H1 (cell line): Measurements from ENCODE around the gene UBE2M. TPM values are rescaled to one million over a fixed set of nuclear protein-coding genes. Genes with fewer than 3 reads are reported as not detected.
A peak's percentile ranks its signal among the peaks of the same experiment; 100 is the strongest.

Source experiments
- BACH1 ChIP-seq: IDR thresholded peaks from 2 replicates; pipeline ENCODE4 v1.6.1; 2012; ENCODE audit warnings: low read length, improper control_type of control experiment
- CEBPB ChIP-seq: IDR thresholded peaks from 2 replicates; pipeline ENCODE4 v1.6.1; 2012; ENCODE audit warnings: low read depth, low read length
- CREB1 ChIP-seq: IDR thresholded peaks from 2 replicates; pipeline ENCODE4 v1.6.1; 2012; ENCODE audit warnings: inconsistent platforms
- CTCF ChIP-seq, 3 experiments: IDR thresholded peaks; 1 replicate in 2 of 3; 2 replicates in 1 of 3; pipeline versions ENCODE4 v1.5.1 to v1.6.1; 2011; ENCODE audit warnings: low read length in 3 of 3, mild to moderate bottlenecking in 3 of 3, inconsistent platforms in 2 of 3, low read depth in 1 of 3, moderate library complexity in 1 of 3; ENCODE audit not compliant: insufficient read depth in 1 of 3; ENCODE audit errors: control extremely low read depth in 1 of 3
- EZH2 ChIP-seq: fragments of 200-600 bp; sonication (generic); IDR thresholded peaks from 2 replicates; pipeline ENCODE4 v1.7.1; 2012; ENCODE audit warnings: low read depth, mild to moderate bottlenecking, moderate library complexity, low read length, inconsistent platforms; ENCODE audit not compliant: severe bottlenecking
- GABPA ChIP-seq: IDR thresholded peaks from 2 replicates; pipeline ENCODE4 v1.6.1; 2011; ENCODE audit warnings: mild to moderate bottlenecking, low read length, moderate library complexity, borderline replicate concordance; ENCODE audit not compliant: insufficient read depth
- HDAC2 ChIP-seq, 2 experiments: fragments of 300-600 bp in 1 of 2; sonication (generic) in 1 of 2; IDR thresholded peaks; 2 replicates each; pipeline ENCODE4 v1.6.1; 2011 to 2012; ENCODE audit warnings: low read depth in 2 of 2, low read length in 2 of 2, mild to moderate bottlenecking in 2 of 2, moderate library complexity in 2 of 2, borderline replicate concordance in 1 of 2, inconsistent platforms in 1 of 2
- JUND ChIP-seq: IDR thresholded peaks from 2 replicates; pipeline ENCODE4 v1.6.1; 2011; ENCODE audit warnings: mild to moderate bottlenecking, improper control_type of control experiment, low read length
- KDM4A ChIP-seq: IDR thresholded peaks from one replicate; pipeline ENCODE4 v1.7.1; 2012; ENCODE audit warnings: low read depth, mild to moderate bottlenecking, moderate library complexity, low read length, inconsistent platforms; ENCODE audit not compliant: severe bottlenecking
- KDM5A ChIP-seq: fragments of 200-600 bp; IDR thresholded peaks from 2 replicates; pipeline ENCODE4 v1.7.1; 2012; ENCODE audit warnings: mild to moderate bottlenecking, low read length, inconsistent platforms, mixed read lengths
- PHF8 ChIP-seq: fragments of 200-600 bp; sonication (generic); conservative IDR thresholded peaks from 2 replicates; pipeline ENCODE4 v1.7.1; 2012; ENCODE audit warnings: low read depth, mild to moderate bottlenecking, inconsistent platforms, low read length, moderate library complexity
- RAD21 ChIP-seq, 2 experiments: IDR thresholded peaks in 1 of 2; conservative IDR thresholded peaks in 1 of 2; 2 replicates each; pipeline ENCODE4 v1.6.1; 2011; ENCODE audit warnings: low read depth in 2 of 2, low read length in 2 of 2, improper control_type of control experiment in 1 of 2, inconsistent platforms in 1 of 2, mild to moderate bottlenecking in 1 of 2, moderate library complexity in 1 of 2
- RNF2 ChIP-seq: fragments of 200-900, 300-1000 bp; sonication (generic); IDR thresholded peaks from 2 replicates; pipeline ENCODE4 v1.7.1; 2016; ENCODE audit warnings: borderline replicate concordance, low read depth, mild to moderate bottlenecking, antibody characterized with exemption, low read length; ENCODE audit not compliant: poor library complexity, severe bottlenecking; ENCODE audit errors: missing control alignments
- RXRA ChIP-seq: IDR thresholded peaks from 2 replicates; pipeline ENCODE4 v1.6.1; 2011; ENCODE audit warnings: low read depth, mild to moderate bottlenecking, low read length, moderate library complexity; ENCODE audit not compliant: insufficient read depth
- SIN3A ChIP-seq, 2 experiments: IDR thresholded peaks in 1 of 2; conservative IDR thresholded peaks in 1 of 2; 2 replicates each; pipeline ENCODE4 v1.6.1; 2011 to 2012; ENCODE audit warnings: low read length in 2 of 2, improper control_type of control experiment in 1 of 2, low read depth in 1 of 2, mild to moderate bottlenecking in 1 of 2
- SUZ12 ChIP-seq: fragments of 200-600 bp; sonication (generic); IDR thresholded peaks from 2 replicates; pipeline ENCODE4 v1.6.1; 2012; ENCODE audit warnings: mild to moderate bottlenecking, inconsistent platforms, low read length, moderate library complexity, mixed read lengths
- YY1 ChIP-seq: IDR thresholded peaks from 2 replicates; pipeline ENCODE4 v1.6.1; 2011; ENCODE audit warnings: low read depth, mild to moderate bottlenecking, low read length
- polyA plus RNA-seq, 7 experiments: library from polyadenylated mRNA; depleted of rRNA in 3 of 7; stranded (reverse) in 5 of 7; unstranded in 2 of 7; fragments of >200 nt in 5 of 7; fragments of 200-250 nt in 2 of 7; gene quantifications; 1 replicate in 5 of 7; 2 replicates in 1 of 7; 4 replicates in 1 of 7; pipeline versions ENCODE4 v1.2.1 to v1.2.3, GENCODE V29; 2011 to 2013; ENCODE audit warnings: missing spikeins in 2 of 7, mixed read lengths in 2 of 7
- total RNA-seq: library from RNA; stranded (reverse); fragmentation: NEBNext Ultra II Directional; extraction: Animal tissue kit (Norgen Biotek cat#: 25700); gene quantifications from 2 replicates; pipeline ENCODE4 v1.2.1, GENCODE V29; 2021

Gene UBE2M
- total and polyA plus RNA-seq, 2 of the 8 experiments (the other 6 are each of a cell fraction or from before 2014, with no cell fraction given) = 93.8 to 114 TPM

GRCh38 chr19:58519355-58520256 is 38.8 kb downstream of the UBE2M start, which contains the start of gene ZBTB45 (continued):
- TF ChIP-seq CEBPB = 0 out of 2 replicates have a peak, but pooled peaks have one; percentile 1
- peak; percentile 83 to 93 (median 86) for TF ChIP-seq CTCF (IDR thresholded peaks at IDR 0.05; ENCODE audit: control extremely low read depth in 1 of 3, insufficient read depth in 1 of 3, low read depth in 1 of 3, low read length in 3 of 3)
- peak; percentile 93 for TF ChIP-seq KDM5A
- TF ChIP-seq RXRA = no peak
- peak; percentile 89 for TF ChIP-seq YY1
- TF ChIP-seq GABPA = peak; percentile 99
- peak; percentile 78 for TF ChIP-seq CREB1
- TF ChIP-seq SUZ12 = no peak
- TF ChIP-seq HDAC2 (IDR thresholded peaks at IDR 0.05; ENCODE audit: borderline replicate concordance in 1 of 2, low read depth in 2 of 2, low read length in 2 of 2) = peak in 1 of 2 experiments; percentile 91; a peak in 2 of 4 replicates
- TF ChIP-seq SIN3A (conservative IDR thresholded peaks at IDR 0.05 in 1 of 2, IDR thresholded peaks at IDR 0.05 in 1 of 2; ENCODE audit: low read depth in 1 of 2, low read length in 2 of 2) = peak; percentile 76 to 98
- TF ChIP-seq PHF8 = peak; percentile 70
- no peak for TF ChIP-seq EZH2
- TF ChIP-seq RNF2 = no peak
- TF ChIP-seq KDM4A = no peak
- TF ChIP-seq BACH1 = peak; percentile 43; the same call in 1 of the 2 replicates
- 0 out of 2 replicates have a peak, but pooled peaks have one; percentile 39 for TF ChIP-seq JUND
- TF ChIP-seq RAD21 (IDR thresholded peaks at IDR 0.05 in 1 of 2, conservative IDR thresholded peaks at IDR 0.05 in 1 of 2; ENCODE audit: low read depth in 2 of 2, low read length in 2 of 2) = peak; percentile 78 to 79
